PC-3 (cell line): ENCODE measurements around the gene ANKRD11. TPM values are rescaled to one million over a fixed set of nuclear protein-coding genes. Genes with fewer than 3 reads are reported as not detected.

ENCODE experiments used
- ATAC-seq: fragments of 200-7000 bp; cut with Tn5 transposase; 2 replicates; pipeline ENCODE4 v1.9.1; 2020; ENCODE audit warnings: mild to moderate bottlenecking, moderate library complexity
- BruUV-seq: library from RNA; stranded (reverse); fragments of 400-500 nt; replicated peaks from 2 replicates; lab custom pipeline; 2021; lab: Mats Ljungman, UMichigan
- CTCF ChIA-PET: fragments of 300-600 bp; sonication (Branson Sonifier 250); formaldehyde crosslinking; loops from one replicate; lab custom pipeline; 2022; ENCODE audit warnings: antibody characterized with exemption; lab: Charles Lee
- POLR2A ChIA-PET: fragments of 300-600 bp; sonication (Branson Sonifier 250); formaldehyde crosslinking; loops from one replicate; lab custom pipeline; 2022; ENCODE audit warnings: antibody characterized with exemption; ENCODE audit not compliant: unreplicated experiment; lab: Charles Lee
- DNase-seq: peaks from one replicate; pipeline ENCODE4 v3.0.0-alpha.2; 2015
- H2AFZ ChIP-seq: fragments of 300-600 bp; sonication (generic); 2 replicates; pipeline ENCODE4 v1.6.0; 2016; ENCODE audit warnings: antibody characterized with exemption, low read length
- H3F3A ChIP-seq: fragments of 300-600 bp; sonication (generic); one replicate; pipeline ENCODE4 v1.6.0; 2017; ENCODE audit warnings: antibody characterized with exemption, low read length, control low read depth, mild to moderate bottlenecking; ENCODE audit not compliant: unreplicated experiment
- H3K27ac ChIP-seq: fragments of 300-600 bp; sonication (generic); 2 replicates; pipeline ENCODE4 v1.5.1; 2016; ENCODE audit warnings: mild to moderate bottlenecking, low read length
- H3K27me3 ChIP-seq: fragments of 300-600 bp; sonication (generic); 2 replicates; pipeline ENCODE4 v1.6.1; 2016; ENCODE audit warnings: low read length, mixed read lengths
- H3K36me3 ChIP-seq: fragments of 300-600 bp; sonication (generic); 2 replicates; pipeline ENCODE4 v1.6.1; 2016; ENCODE audit warnings: low read depth, mixed run types, low read length, mixed read lengths
- H3K4me1 ChIP-seq: fragments of 300-600 bp; sonication (generic); 2 replicates; pipeline ENCODE4 v1.5.1; 2016; ENCODE audit warnings: low read length; ENCODE audit not compliant: insufficient read depth
- H3K4me2 ChIP-seq: fragments of 300-600 bp; sonication (generic); 2 replicates; pipeline ENCODE4 v1.6.0; 2016; ENCODE audit warnings: low read length
- H3K4me3 ChIP-seq: fragments of 300-600 bp; sonication (generic); 2 replicates; pipeline ENCODE4 v1.5.1; 2016; ENCODE audit warnings: mild to moderate bottlenecking, low read length, mixed read lengths
- H3K79me2 ChIP-seq: fragments of 300-600 bp; sonication (generic); 2 replicates; pipeline ENCODE4 v1.6.1; 2017; ENCODE audit warnings: low read length, mixed read lengths
- H3K9ac ChIP-seq: fragments of 300-600 bp; sonication (generic); 2 replicates; pipeline ENCODE4 v1.6.0; 2016; ENCODE audit warnings: mild to moderate bottlenecking, low read length
- H3K9me2 ChIP-seq: fragments of 300-600 bp; sonication (generic); replicated peaks from 2 replicates; pipeline ENCODE4 v1.6.1; 2016; ENCODE audit warnings: mixed run types, low read length, mixed read lengths
- H3K9me3 ChIP-seq: fragments of 300-600 bp; sonication (generic); 2 replicates; pipeline ENCODE4 v1.6.1; 2016; ENCODE audit warnings: low read length, mixed read lengths
- H4K20me1 ChIP-seq: fragments of 300-600 bp; sonication (generic); 2 replicates; pipeline ENCODE4 v1.6.1; 2016; ENCODE audit warnings: low read length, mixed read lengths
- CTCF ChIP-seq: fragments of 300-600 bp; sonication (generic); conservative IDR thresholded peaks from 2 replicates; pipeline ENCODE4 v1.5.1; 2017; ENCODE audit warnings: antibody characterized with exemption, low read depth, mild to moderate bottlenecking, low read length
- EZH2 ChIP-seq: fragments of 300-600 bp; sonication (generic); IDR thresholded peaks from one replicate; pipeline ENCODE4 v1.6.1; 2017; ENCODE audit warnings: antibody characterized with exemption, mild to moderate bottlenecking, low read length; ENCODE audit not compliant: unreplicated experiment
- EZH2phosphoT487 ChIP-seq: fragments of 300-600 bp; sonication (generic); IDR thresholded peaks from 2 replicates; pipeline ENCODE4 v1.6.1; 2018; ENCODE audit warnings: mild to moderate bottlenecking, antibody characterized with exemption, low read length, borderline replicate concordance
- intact Hi-C: fragments of 100-400 bp; cut with micrococcal nuclease; formaldehyde crosslinking; loops from 2 replicates; pipeline ENCODE4 v1.9.0; 2023
- total RNA-seq: library from RNA; depleted of rRNA; stranded (reverse); fragments of >200 nt; gene quantifications from 2 replicates; pipeline ENCODE4 v1.2.3, GENCODE V29; 2014

ANKRD11 gene
- total RNA-seq, 1 experiment from 2014 or later: 65.0 TPM

GRCh38 chr16:89511374-89511773 is 21.0 kb upstream of the ANKRD11 start:
- CTCF ChIA-PET: no interaction called here
- no peak for TF ChIP-seq CTCF
- no peak for TF ChIP-seq EZH2phosphoT487
- ATAC-seq (no peak), DNase-seq (no peak)
- intact Hi-C loops: no loop called here
- Histone ChIP-seq H3K79me2 (peaks cover 46% of the 10 kb centered on the region), H4K20me1 (no peaks in the 10 kb centered on the region), H3K27ac (no peak overlapping the region), H3K9me2 (no peaks in the 10 kb centered on the region), H3K4me2 (no peak overlapping the region), H3K9ac (no peak overlapping the region), H3K4me1 (peaks cover 14% of the 10 kb centered on the region), H3K4me3 (no peak overlapping the region), H2AFZ (no peak overlapping the region), H3K9me3 (no peaks in the 10 kb centered on the region), H3K36me3 (peaks cover 24% of the 10 kb centered on the region), H3F3A (no peaks in the 10 kb centered on the region), H3K27me3 (no peaks in the 10 kb centered on the region)
- POLR2A ChIA-PET: no interaction called here
- no TSS peak for BruUV-seq

- Histone ChIP-seq H3K27ac (no peak overlapping the region), H3K4me2 (no peak overlapping the region), H3K4me3 (no peak overlapping the region), H3K4me1 (peaks cover 23% of the 10 kb centered on the region), H3K27me3 (no peaks in the 10 kb centered on the region), H3K9me3 (no peaks in the 10 kb centered on the region), H3K9ac (no peak overlapping the region), H3K36me3 (peaks cover 22% of the 10 kb centered on the region), H2AFZ (no peak overlapping the region), H4K20me1 (no peaks in the 10 kb centered on the region), H3K79me2 (peaks cover 46% of the 10 kb centered on the region), H3F3A (no peaks in the 10 kb centered on the region), H3K9me2 (no peaks in the 10 kb centered on the region)
- ChIA-PET POLR2A (no interaction called here), CTCF (no interaction called here)
- DNase-seq (no peak), ATAC-seq (no peak)
- TF ChIP-seq EZH2: no peak
- no peak for TF ChIP-seq CTCF
- TF ChIP-seq EZH2phosphoT487: no peak
- no TSS peak for BruUV-seq
- intact Hi-C loops: no loop called here
Measured at GRCh38 chr16:89510526-89510925, 20.2 kb upstream of the ANKRD11 start.

GRCh38 chr16:89507834-89508590 is 17.7 kb upstream of the ANKRD11 start, which contains the start of gene SPG7:
Gene SPG7 (plus strand): TSS chr16:89508403. CDS start chr16:89508418, 15 bp downstream.
- Histone ChIP-seq H3K4me3 (peak within 1 kb of the TSS; percentile 99), H3K9me3 (no peaks in the 10 kb centered on the region), H3K9ac (peak within 1 kb of the TSS; percentile 100), H3K79me2 (peaks cover 46% of the 10 kb centered on the region), H3K4me2 (peak within 1 kb of the TSS; percentile 93), H4K20me1 (no peaks in the 10 kb centered on the region), H3K9me2 (no peaks in the 10 kb centered on the region), H2AFZ (peak within 1 kb of the TSS; percentile 64; the same call in 1 of the 2 replicates), H3F3A (no peaks in the 10 kb centered on the region), H3K27ac (peak within 1 kb of the TSS; percentile 89), H3K4me1 (peaks cover 29% of the 10 kb centered on the region), H3K36me3 (peaks cover 17% of the 10 kb centered on the region), H3K27me3 (no peaks in the 10 kb centered on the region)
- ATAC-seq (peak; percentile 73), DNase-seq (peak; percentile 84)
- ChIA-PET POLR2A (interaction anchor here (0.6 kb wide), 1 partner anchor 132 kb away, joined by 3 read pairs; no protein-coding TSS in a partner anchor), CTCF (no interaction called here)
- no TSS peak for BruUV-seq
- TF ChIP-seq EZH2phosphoT487 (no peak), CTCF (no peak), EZH2 (no peak)
- intact Hi-C loops: no loop called here
